Measurements from ENCODE around the gene WNT3A. TPM values are rescaled to one million over a fixed set of nuclear protein-coding genes. Genes with fewer than 3 reads are reported as not detected.

The WNT3A gene
- polyA plus RNA-seq, 2 donors, result 0.69 to 1.3 TPM

- H3K27me3 ChIP-seq (ENCODE audit: control insufficient read depth in 1 of 2, insufficient read depth in 2 of 2, low read length in 2 of 2), result no peaks in the 10 kb centered on the region
- H3K27ac ChIP-seq (ENCODE audit: low read depth in 2 of 2, low read length in 1 of 2), result no peak overlapping the region
- H3K36me3 ChIP-seq (ENCODE audit: control insufficient read depth in 2 of 2, insufficient read depth in 2 of 2, low read length in 1 of 2), result peaks cover 7 to 23% of the 10 kb centered on the region in 2 donors
- 63 to 67% methylated on average over 7 of the region's 7 CpGs for WGBS, 2 donors
- H3K4me3 ChIP-seq (ENCODE audit: low read depth in 1 of 2, low read length in 2 of 2), result no peak overlapping the region
- H3K9me3 ChIP-seq (ENCODE audit: control insufficient read depth in 2 of 2, insufficient read depth in 1 of 2, low read depth in 1 of 2, low read length in 1 of 2), result no peaks in the 10 kb centered on the region
- H3K4me1 ChIP-seq (ENCODE audit: control insufficient read depth in 2 of 2, insufficient read depth in 2 of 2, low read length in 1 of 2), result peaks cover 8% of the 10 kb centered on the region in 2 donors
Measured at GRCh38 chr1:228104526-228105269, 97.9 kb downstream of the WNT3A start.

GRCh38 chr1:228105270-228105995, 98.6 kb downstream of the WNT3A start:
- Histone ChIP-seq H3K36me3 (ENCODE audit: control insufficient read depth in 2 of 2, insufficient read depth in 2 of 2, low read length in 1 of 2) (peaks cover 7 to 19% of the 10 kb centered on the region in 2 donors), H3K27me3 (ENCODE audit: control insufficient read depth in 1 of 2, insufficient read depth in 2 of 2, low read length in 2 of 2) (no peaks in the 10 kb centered on the region), H3K4me3 (ENCODE audit: low read depth in 1 of 2, low read length in 2 of 2) (no peak overlapping the region), H3K27ac (ENCODE audit: low read depth in 2 of 2, low read length in 1 of 2) (no peak overlapping the region), H3K9me3 (ENCODE audit: control insufficient read depth in 2 of 2, insufficient read depth in 1 of 2, low read depth in 1 of 2, low read length in 1 of 2) (no peaks in the 10 kb centered on the region), H3K4me1 (ENCODE audit: control insufficient read depth in 2 of 2, insufficient read depth in 2 of 2, low read length in 1 of 2) (peaks cover 8% of the 10 kb centered on the region in 2 donors)
- 80 to 85% methylated on average over 9 of the region's 9 CpGs for WGBS, 2 donors

- H3K9me3 ChIP-seq (ENCODE audit: control insufficient read depth in 2 of 2, insufficient read depth in 1 of 2, low read depth in 1 of 2, low read length in 1 of 2), result no peaks in the 10 kb centered on the region
- WGBS, 2 donors, result 85 to 87% methylated on average over 8 of the region's 8 CpGs
- no peaks in the 10 kb centered on the region for H3K27me3 ChIP-seq (ENCODE audit: control insufficient read depth in 1 of 2, insufficient read depth in 2 of 2, low read length in 2 of 2)
- no peak overlapping the region for H3K27ac ChIP-seq (ENCODE audit: low read depth in 2 of 2, low read length in 1 of 2)
- H3K4me3 ChIP-seq (ENCODE audit: low read depth in 1 of 2, low read length in 2 of 2), result no peak overlapping the region
- peaks cover 2 to 14% of the 10 kb centered on the region in 2 donors for H3K36me3 ChIP-seq (ENCODE audit: control insufficient read depth in 2 of 2, insufficient read depth in 2 of 2, low read length in 1 of 2)
- peaks cover 8% of the 10 kb centered on the region in 2 donors for H3K4me1 ChIP-seq (ENCODE audit: control insufficient read depth in 2 of 2, insufficient read depth in 2 of 2, low read length in 1 of 2)
Measured at GRCh38 chr1:228105996-228106799, 99.4 kb downstream of the WNT3A start.

- H3K4me3 ChIP-seq (ENCODE audit: low read depth in 1 of 2, low read length in 2 of 2), result no peak overlapping the region
- no peaks in the 10 kb centered on the region for H3K9me3 ChIP-seq (ENCODE audit: control insufficient read depth in 2 of 2, insufficient read depth in 1 of 2, low read depth in 1 of 2, low read length in 1 of 2)
- no peak overlapping the region for H3K27ac ChIP-seq (ENCODE audit: low read depth in 2 of 2, low read length in 1 of 2)
- H3K27me3 ChIP-seq (ENCODE audit: control insufficient read depth in 1 of 2, insufficient read depth in 2 of 2, low read length in 2 of 2), result no peaks in the 10 kb centered on the region
- peaks cover 2 to 14% of the 10 kb centered on the region in 2 donors for H3K36me3 ChIP-seq (ENCODE audit: control insufficient read depth in 2 of 2, insufficient read depth in 2 of 2, low read length in 1 of 2)
- peaks cover 6% of the 10 kb centered on the region in 2 donors for H3K4me1 ChIP-seq (ENCODE audit: control insufficient read depth in 2 of 2, insufficient read depth in 2 of 2, low read length in 1 of 2)
- WGBS, 2 donors, result 90 to 91% methylated on average over 9 of the region's 9 CpGs
Measured at GRCh38 chr1:228106800-228107054, 99.9 kb downstream of the WNT3A start.

- H3K9me3 ChIP-seq (ENCODE audit: control insufficient read depth in 2 of 2, insufficient read depth in 1 of 2, low read depth in 1 of 2, low read length in 1 of 2), result no peaks in the 10 kb centered on the region
- H3K27me3 ChIP-seq (ENCODE audit: control insufficient read depth in 1 of 2, insufficient read depth in 2 of 2, low read length in 2 of 2), result no peaks in the 10 kb centered on the region
- peaks cover 2 to 14% of the 10 kb centered on the region in 2 donors for H3K36me3 ChIP-seq (ENCODE audit: control insufficient read depth in 2 of 2, insufficient read depth in 2 of 2, low read length in 1 of 2)
- WGBS, 2 donors, result 86% methylated on average over 19 of the region's 19 CpGs
- peaks cover 0 to 3% of the 10 kb centered on the region in 2 donors for H3K4me1 ChIP-seq (ENCODE audit: control insufficient read depth in 2 of 2, insufficient read depth in 2 of 2, low read length in 1 of 2)
- no peak overlapping the region for H3K27ac ChIP-seq (ENCODE audit: low read depth in 2 of 2, low read length in 1 of 2)
- H3K4me3 ChIP-seq (ENCODE audit: low read depth in 1 of 2, low read length in 2 of 2), result no peak overlapping the region
Measured at GRCh38 chr1:228107636-228108035, 100.8 kb downstream of the WNT3A start.

GRCh38 chr1:228108055-228108690, 101.4 kb downstream of the WNT3A start:
- Histone ChIP-seq H3K27me3 (ENCODE audit: control insufficient read depth in 1 of 2, insufficient read depth in 2 of 2, low read length in 2 of 2) (no peaks in the 10 kb centered on the region), H3K4me3 (ENCODE audit: low read depth in 1 of 2, low read length in 2 of 2) (peak overlapping the region; percentile 87 to 99), H3K4me1 (ENCODE audit: control insufficient read depth in 2 of 2, insufficient read depth in 2 of 2, low read length in 1 of 2) (peaks cover 0 to 3% of the 10 kb centered on the region in 2 donors), H3K36me3 (ENCODE audit: control insufficient read depth in 2 of 2, insufficient read depth in 2 of 2, low read length in 1 of 2) (peaks cover 2 to 14% of the 10 kb centered on the region in 2 donors), H3K27ac (ENCODE audit: low read depth in 2 of 2, low read length in 1 of 2) (peak overlapping the region in 1 of 2 donors; percentile 90), H3K9me3 (ENCODE audit: control insufficient read depth in 2 of 2, insufficient read depth in 1 of 2, low read depth in 1 of 2, low read length in 1 of 2) (no peaks in the 10 kb centered on the region)
- WGBS, 2 donors, result 75 to 77% methylated on average over 11 of the region's 11 CpGs

- Histone ChIP-seq H3K4me1 (ENCODE audit: control insufficient read depth in 2 of 2, insufficient read depth in 2 of 2, low read length in 1 of 2) (peaks cover 0 to 3% of the 10 kb centered on the region in 2 donors), H3K27me3 (ENCODE audit: control insufficient read depth in 1 of 2, insufficient read depth in 2 of 2, low read length in 2 of 2) (no peaks in the 10 kb centered on the region), H3K36me3 (ENCODE audit: control insufficient read depth in 2 of 2, insufficient read depth in 2 of 2, low read length in 1 of 2) (peaks cover 2 to 14% of the 10 kb centered on the region in 2 donors), H3K4me3 (ENCODE audit: low read depth in 1 of 2, low read length in 2 of 2) (peak overlapping the region; percentile 87 to 99), H3K27ac (ENCODE audit: low read depth in 2 of 2, low read length in 1 of 2) (peak overlapping the region; percentile 90 to 93), H3K9me3 (ENCODE audit: control insufficient read depth in 2 of 2, insufficient read depth in 1 of 2, low read depth in 1 of 2, low read length in 1 of 2) (no peaks in the 10 kb centered on the region)
- WGBS, 2 donors, result 2 to 4% methylated on average over 6 to 8 of the region's 8 CpGs
Measured at GRCh38 chr1:228108742-228109072, 101.9 kb downstream of the WNT3A start.

- H3K27ac ChIP-seq (ENCODE audit: low read depth in 2 of 2, low read length in 1 of 2), result peak within 1 kb of the TSS; percentile 91 to 93
Measured at GRCh38 chr1:228109073-228109961, 102.5 kb downstream of the WNT3A start, which contains the start of gene MRPL55. Gene MRPL55 (minus strand): TSS chr1:228109299. CDS start chr1:228108260, 1,039 bp downstream.

More at GRCh38 chr1:228109073-228109961, 102.5 kb downstream of the WNT3A start, which contains the start of gene MRPL55:
- no peaks in the 10 kb centered on the region for H3K27me3 ChIP-seq (ENCODE audit: control insufficient read depth in 1 of 2, insufficient read depth in 2 of 2, low read length in 2 of 2)
- H3K36me3 ChIP-seq (ENCODE audit: control insufficient read depth in 2 of 2, insufficient read depth in 2 of 2, low read length in 1 of 2), result peaks cover 2 to 14% of the 10 kb centered on the region in 2 donors
- 0 to 1% methylated on average over 57 to 66 of the region's 66 CpGs for WGBS, 2 donors
- peak within 1 kb of the TSS; percentile 87 to 99 for H3K4me3 ChIP-seq (ENCODE audit: low read depth in 1 of 2, low read length in 2 of 2)
- no peaks in the 10 kb centered on the region for H3K9me3 ChIP-seq (ENCODE audit: control insufficient read depth in 2 of 2, insufficient read depth in 1 of 2, low read depth in 1 of 2, low read length in 1 of 2)
- H3K4me1 ChIP-seq (ENCODE audit: control insufficient read depth in 2 of 2, insufficient read depth in 2 of 2, low read length in 1 of 2), result peaks cover 0 to 3% of the 10 kb centered on the region in 2 donors

Data from esophagus (tissue), 2 donors.